ENCODE results near the gene MYBPH.

MYBPH gene

GRCh38 chr1:203128716-203129500 is 46.7 kb downstream of the MYBPH start:
- Histone ChIP-seq H4K20me1 (ENCODE audit: insufficient read depth, low read length) (peaks cover 7% of the 10 kb centered on the region; the same call in 1 of the 2 replicates), H3K79me2 (ENCODE audit: insufficient read depth, low read length) (no peaks in the 10 kb centered on the region), H3K9ac (ENCODE audit: low read depth, low read length) (no peak overlapping the region), H2AFZ (ENCODE audit: low read depth, low read length) (no peak overlapping the region), H3K27me3 (ENCODE audit: insufficient read depth, low read length, poor library complexity) (peaks cover 22% of the 10 kb centered on the region), H3K4me1 (ENCODE audit: insufficient read depth, low read length) (no peaks in the 10 kb centered on the region), H3K4me2 (ENCODE audit: insufficient read depth, low read length) (no peak overlapping the region), H3K36me3 (ENCODE audit: insufficient read depth, low read length) (no peaks in the 10 kb centered on the region), H3K9me3 (ENCODE audit: insufficient read depth, low read length, severe bottlenecking) (no peaks in the 10 kb centered on the region), H3K4me3 (ENCODE audit: low read depth in 1 of 2, low read length in 2 of 2) (no peak overlapping the region), H3K27ac (ENCODE audit: low read length) (no peak overlapping the region)
- DNase-seq: no peak
- no peak for ATAC-seq (ENCODE audit: insufficient read depth, low read depth)
- TF ChIP-seq EZH2 (IDR thresholded peaks at IDR 0.05; ENCODE audit: borderline replicate concordance, low read depth, low read length, severe bottlenecking) (no peak), CTCF (IDR thresholded peaks at IDR 0.05; ENCODE audit: borderline replicate concordance, extremely low read depth, low read length, poor library complexity, severe bottlenecking) (no peak)

GRCh38 chr1:203128431-203128715 is 47.3 kb downstream of the MYBPH start:
- Histone ChIP-seq H3K4me2 (ENCODE audit: insufficient read depth, low read length) (no peak overlapping the region), H3K36me3 (ENCODE audit: insufficient read depth, low read length) (no peaks in the 10 kb centered on the region), H3K27me3 (ENCODE audit: insufficient read depth, low read length, poor library complexity) (peaks cover 26% of the 10 kb centered on the region), H3K79me2 (ENCODE audit: insufficient read depth, low read length) (no peaks in the 10 kb centered on the region), H3K9me3 (ENCODE audit: insufficient read depth, low read length, severe bottlenecking) (no peaks in the 10 kb centered on the region), H3K4me1 (ENCODE audit: insufficient read depth, low read length) (no peaks in the 10 kb centered on the region), H4K20me1 (ENCODE audit: insufficient read depth, low read length) (peaks cover 7% of the 10 kb centered on the region; the same call in 1 of the 2 replicates), H2AFZ (ENCODE audit: low read depth, low read length) (no peak overlapping the region), H3K9ac (ENCODE audit: low read depth, low read length) (no peak overlapping the region), H3K27ac (ENCODE audit: low read length) (no peak overlapping the region), H3K4me3 (ENCODE audit: low read depth in 1 of 2, low read length in 2 of 2) (no peak overlapping the region)
- TF ChIP-seq EZH2 (IDR thresholded peaks at IDR 0.05; ENCODE audit: borderline replicate concordance, low read depth, low read length, severe bottlenecking) (no peak), CTCF (IDR thresholded peaks at IDR 0.05; ENCODE audit: borderline replicate concordance, extremely low read depth, low read length, poor library complexity, severe bottlenecking) (no peak)
- no peak for DNase-seq
- no peak for ATAC-seq (ENCODE audit: insufficient read depth, low read depth)

GRCh38 chr1:203127666-203128430 is 47.8 kb downstream of the MYBPH start, which contains the start of gene ADORA1:
ADORA1 (plus strand) TSS chr1:203127726; CDS start chr1:203128842, 1,116 bp downstream.
- Histone ChIP-seq H3K4me3 (ENCODE audit: low read depth in 1 of 2, low read length in 2 of 2) (no peak within 1 kb of the TSS), H3K36me3 (ENCODE audit: insufficient read depth, low read length) (no peaks in the 10 kb centered on the region), H3K9ac (ENCODE audit: low read depth, low read length) (no peak within 1 kb of the TSS), H2AFZ (ENCODE audit: low read depth, low read length) (no peak within 1 kb of the TSS), H3K4me2 (ENCODE audit: insufficient read depth, low read length) (no peak within 1 kb of the TSS), H3K9me3 (ENCODE audit: insufficient read depth, low read length, severe bottlenecking) (no peaks in the 10 kb centered on the region), H3K79me2 (ENCODE audit: insufficient read depth, low read length) (no peaks in the 10 kb centered on the region), H4K20me1 (ENCODE audit: insufficient read depth, low read length) (peaks cover 7% of the 10 kb centered on the region; the same call in 1 of the 2 replicates), H3K27me3 (ENCODE audit: insufficient read depth, low read length, poor library complexity) (peaks cover 31% of the 10 kb centered on the region), H3K4me1 (ENCODE audit: insufficient read depth, low read length) (no peaks in the 10 kb centered on the region), H3K27ac (ENCODE audit: low read length) (no peak within 1 kb of the TSS)
- TF ChIP-seq EZH2 (IDR thresholded peaks at IDR 0.05; ENCODE audit: borderline replicate concordance, low read depth, low read length, severe bottlenecking) (no peak), CTCF (IDR thresholded peaks at IDR 0.05; ENCODE audit: borderline replicate concordance, extremely low read depth, low read length, poor library complexity, severe bottlenecking) (no peak)
- no peak for DNase-seq
- ATAC-seq (ENCODE audit: insufficient read depth, low read depth): no peak

Measured in DND-41 (cell line).